ENCODE data around the gene PRDM1.

DNA sequence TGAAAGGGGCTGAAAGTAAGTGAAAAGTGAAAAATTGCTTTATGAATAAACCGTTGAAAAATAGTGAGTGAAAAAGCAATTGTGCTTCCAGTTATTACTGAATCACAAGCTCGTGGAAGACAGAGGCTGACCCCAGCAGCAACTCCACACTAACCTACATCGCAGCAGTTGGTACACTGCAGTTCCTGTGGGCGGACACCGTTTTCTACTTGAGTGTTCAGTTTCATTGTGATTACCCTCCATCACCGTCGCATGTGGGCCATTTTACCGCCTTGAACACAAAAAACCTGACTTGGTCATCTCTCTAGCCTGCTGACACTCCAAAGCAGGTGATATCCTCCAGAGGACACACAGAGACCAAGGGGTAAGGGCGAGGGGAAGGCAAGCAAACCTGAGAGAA, 28.4 kb downstream of the PRDM1 start:
- TF ChIP-seq KDM2A (CRISPR knock-in tag; IDR thresholded peaks at IDR 0.05; ENCODE audit: borderline replicate concordance, low read depth) (no peak), SNAI1 (CRISPR knock-in tag; IDR thresholded peaks at IDR 0.05; ENCODE audit: borderline replicate concordance) (no peak), XRCC5 (optimal IDR thresholded peaks at IDR 0.05; ENCODE audit: low read length) (no peak)
